ENCODE results near the gene TAX1BP3. TPM values are rescaled to one million over a fixed set of nuclear protein-coding genes. Genes with fewer than 3 reads are reported as not detected.

The TAX1BP3 gene
- total and polyA plus RNA-seq, 9 of the 15 experiments (the other 6 are each of a cell fraction or from before 2014, with no cell fraction given), result 0.99 to 14.5 (median 6.2) TPM

- no peak for TF ChIP-seq DEAF1 (CRISPR knock-in tag; IDR thresholded peaks at IDR 0.05)
- TF ChIP-seq SRSF9 (IDR thresholded peaks at IDR 0.05; ENCODE audit: borderline replicate concordance, low read depth, low read length), result no peak
- no peak for TF ChIP-seq MTA2 (IDR thresholded peaks at IDR 0.05; ENCODE audit: low read depth)
- TF ChIP-seq PHF8 (IDR thresholded peaks at IDR 0.05; ENCODE audit: borderline replicate concordance, low read length), result no peak
- no peak for TF ChIP-seq GABPB2 (CRISPR knock-in tag; conservative IDR thresholded peaks at IDR 0.05)
- TF ChIP-seq ZNF12 (CRISPR knock-in tag; IDR thresholded peaks at IDR 0.05), result no peak
- TF ChIP-seq MNT (conservative IDR thresholded peaks at IDR 0.05), result no peak
- TF ChIP-seq ZSCAN29 (IDR thresholded peaks at IDR 0.05), result no peak
- no peak for TF ChIP-seq SAP30 (IDR thresholded peaks at IDR 0.05; ENCODE audit: borderline replicate concordance, insufficient read depth, low read depth, low read length, poor library complexity, severe bottlenecking)
- TF ChIP-seq RBM25 (IDR thresholded peaks at IDR 0.05; ENCODE audit: low read depth, low read length, severe bottlenecking), result no peak
- no peak for TF ChIP-seq ZNF212 (CRISPR knock-in tag; IDR thresholded peaks at IDR 0.05)
- no peak for TF ChIP-seq ZNF253 (CRISPR knock-in tag; conservative IDR thresholded peaks at IDR 0.05)
- no peak for TF ChIP-seq ZNF282 (CRISPR knock-in tag; IDR thresholded peaks at IDR 0.05)
- no peak for TF ChIP-seq OTX1 (CRISPR knock-in tag; IDR thresholded peaks at IDR 0.05)
- no peak for TF ChIP-seq ZNF785 (CRISPR knock-in tag; IDR thresholded peaks at IDR 0.05)
- peak; percentile 59 for TF ChIP-seq NCOR1 (IDR thresholded peaks at IDR 0.05)
- no peak for TF ChIP-seq ZNF24 (IDR thresholded peaks at IDR 0.05)
- no peak for TF ChIP-seq SREBF1 (IDR thresholded peaks at IDR 0.05; ENCODE audit: borderline replicate concordance, low read depth, low read length)
- no peak for TF ChIP-seq NFE2 (IDR thresholded peaks at IDR 0.05; ENCODE audit: low read depth)
- TF ChIP-seq ZBED1 (IDR thresholded peaks at IDR 0.05), result no peak
- no peak for TF ChIP-seq ZNF507 (tag; conservative IDR thresholded peaks at IDR 0.05)
- TF ChIP-seq PREB (CRISPR knock-in tag; IDR thresholded peaks at IDR 0.05), result no peak
- TF ChIP-seq RCOR1 (IDR thresholded peaks at IDR 0.05; ENCODE audit: borderline replicate concordance in 1 of 2, low read depth in 2 of 2, low read length in 2 of 2), result peak in 1 of 2 experiments; percentile 55; a peak in 1 of 4 replicates
- TF ChIP-seq HDAC8 (tag; IDR thresholded peaks at IDR 0.05), result no peak
- no peak for TF ChIP-seq BCOR (IDR thresholded peaks at IDR 0.05)
- TF ChIP-seq IFI16 (CRISPR knock-in tag; IDR thresholded peaks at IDR 0.05), result no peak
Observed at GRCh38 chr17:3712811-3713463, 44.6 kb upstream of the TAX1BP3 start (continued).

Data from K562 (cell line).